ENCODE measurements around the gene HYKK. TPM values are rescaled to one million over a fixed set of nuclear protein-coding genes. Genes with fewer than 3 reads are reported as not detected.

Gene HYKK, protein sequence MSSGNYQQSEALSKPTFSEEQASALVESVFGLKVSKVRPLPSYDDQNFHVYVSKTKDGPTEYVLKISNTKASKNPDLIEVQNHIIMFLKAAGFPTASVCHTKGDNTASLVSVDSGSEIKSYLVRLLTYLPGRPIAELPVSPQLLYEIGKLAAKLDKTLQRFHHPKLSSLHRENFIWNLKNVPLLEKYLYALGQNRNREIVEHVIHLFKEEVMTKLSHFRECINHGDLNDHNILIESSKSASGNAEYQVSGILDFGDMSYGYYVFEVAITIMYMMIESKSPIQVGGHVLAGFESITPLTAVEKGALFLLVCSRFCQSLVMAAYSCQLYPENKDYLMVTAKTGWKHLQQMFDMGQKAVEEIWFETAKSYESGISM
- total RNA-seq (ENCODE audit: low replicate concordance) = 2.0 and 10.2 TPM in 2 replicates

DNA sequence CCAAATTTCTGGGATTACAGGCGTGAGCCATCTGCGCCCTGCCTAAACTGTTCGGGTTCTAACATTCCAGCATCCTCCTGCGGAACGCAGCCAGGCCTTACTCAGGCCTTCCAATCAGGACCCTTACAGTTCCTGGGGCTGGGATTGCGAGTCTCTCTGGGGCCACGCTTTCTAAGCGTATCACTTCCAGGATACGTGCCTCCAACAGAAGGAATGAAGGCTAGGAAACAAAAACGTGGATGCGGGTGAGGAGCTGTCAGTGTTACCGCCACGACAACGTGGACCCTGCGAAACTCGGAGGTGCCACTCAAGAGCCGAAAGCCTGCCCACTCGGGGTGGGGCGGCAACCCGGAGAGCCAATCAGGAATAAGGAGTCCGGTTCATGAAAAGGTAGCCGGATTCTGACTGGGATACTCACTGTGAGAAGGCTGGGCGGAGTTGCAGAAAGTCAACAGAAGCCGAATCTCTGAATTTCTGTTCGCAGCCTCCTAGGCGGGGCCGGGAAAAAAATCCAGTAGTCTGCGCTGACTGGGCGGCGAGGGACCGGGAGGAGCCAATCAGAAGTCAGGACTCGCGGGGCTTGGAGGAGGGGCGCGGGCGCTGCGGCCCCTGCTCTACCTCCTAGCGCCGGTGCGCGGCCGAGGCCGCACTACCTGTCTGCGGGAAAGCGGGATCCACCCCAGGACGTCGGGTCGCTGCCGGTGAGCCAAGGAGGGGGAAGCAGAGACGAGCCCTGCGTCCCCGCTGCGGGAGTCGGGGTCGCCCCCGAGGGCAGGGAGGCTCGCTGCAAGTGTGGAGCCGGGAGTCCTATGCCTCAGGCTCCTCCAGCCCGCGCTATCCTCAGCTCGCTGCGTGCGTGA, at the start of gene HYKK:
Gene HYKK, plus strand, starts transcription at position 607 of the 860 bp plus-strand sequence. CDS start 5,512 bp downstream, outside the sequence.
- H3K36me3 ChIP-seq = no peaks in the 10 kb centered on the region
- Mint-ChIP-seq H3K9me3 (peaks cover under 1% of the 10 kb centered on the region), H3K27me3 (ENCODE audit: insufficient read depth, low read depth) (peaks cover 11% of the 10 kb centered on the region), H3K4me1 (peaks cover 15% of the 10 kb centered on the region), H3K27ac (no peak within 1 kb of the TSS), H3K4me3 (peak within 1 kb of the TSS; percentile 88), H3K36me3 (peaks cover 3% of the 10 kb centered on the region)
- peak; percentile 66 for TF ChIP-seq EZH2 (IDR thresholded peaks at IDR 0.05)
- TF ChIP-seq EZH2phosphoT487 (IDR thresholded peaks at IDR 0.05) = no peak
- TF ChIP-seq, protein P1, sequence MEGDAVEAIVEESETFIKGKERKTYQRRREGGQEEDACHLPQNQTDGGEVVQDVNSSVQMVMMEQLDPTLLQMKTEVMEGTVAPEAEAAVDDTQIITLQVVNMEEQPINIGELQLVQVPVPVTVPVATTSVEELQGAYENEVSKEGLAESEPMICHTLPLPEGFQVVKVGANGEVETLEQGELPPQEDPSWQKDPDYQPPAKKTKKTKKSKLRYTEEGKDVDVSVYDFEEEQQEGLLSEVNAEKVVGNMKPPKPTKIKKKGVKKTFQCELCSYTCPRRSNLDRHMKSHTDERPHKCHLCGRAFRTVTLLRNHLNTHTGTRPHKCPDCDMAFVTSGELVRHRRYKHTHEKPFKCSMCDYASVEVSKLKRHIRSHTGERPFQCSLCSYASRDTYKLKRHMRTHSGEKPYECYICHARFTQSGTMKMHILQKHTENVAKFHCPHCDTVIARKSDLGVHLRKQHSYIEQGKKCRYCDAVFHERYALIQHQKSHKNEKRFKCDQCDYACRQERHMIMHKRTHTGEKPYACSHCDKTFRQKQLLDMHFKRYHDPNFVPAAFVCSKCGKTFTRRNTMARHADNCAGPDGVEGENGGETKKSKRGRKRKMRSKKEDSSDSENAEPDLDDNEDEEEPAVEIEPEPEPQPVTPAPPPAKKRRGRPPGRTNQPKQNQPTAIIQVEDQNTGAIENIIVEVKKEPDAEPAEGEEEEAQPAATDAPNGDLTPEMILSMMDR (IDR thresholded peaks at IDR 0.05) = peak; percentile 22
- H3F3A ChIP-seq (ENCODE audit: low read depth) = peaks cover 20% of the 10 kb centered on the region
- H3K9me3 ChIP-seq (ENCODE audit: low read depth) = no peaks in the 10 kb centered on the region
- H4K20me1 ChIP-seq (ENCODE audit: low read depth) = no peaks in the 10 kb centered on the region
- peak within 1 kb of the TSS; percentile 83 for H3K4me2 ChIP-seq
- H3K27ac ChIP-seq = no peak within 1 kb of the TSS
- H3K9ac ChIP-seq = no peak within 1 kb of the TSS
- peak; percentile 98 for DNase-seq (ENCODE audit: low spot score)
- H2AFZ ChIP-seq (replicated peaks) = peak within 1 kb of the TSS; percentile 90
- peak within 1 kb of the TSS; percentile 63 for H3K4me3 ChIP-seq
- H3K79me2 ChIP-seq (ENCODE audit: low read depth) = no peaks in the 10 kb centered on the region
- peaks cover 6% of the 10 kb centered on the region for H3K4me1 ChIP-seq
- peaks cover 32% of the 10 kb centered on the region for H3K27me3 ChIP-seq

DNA sequence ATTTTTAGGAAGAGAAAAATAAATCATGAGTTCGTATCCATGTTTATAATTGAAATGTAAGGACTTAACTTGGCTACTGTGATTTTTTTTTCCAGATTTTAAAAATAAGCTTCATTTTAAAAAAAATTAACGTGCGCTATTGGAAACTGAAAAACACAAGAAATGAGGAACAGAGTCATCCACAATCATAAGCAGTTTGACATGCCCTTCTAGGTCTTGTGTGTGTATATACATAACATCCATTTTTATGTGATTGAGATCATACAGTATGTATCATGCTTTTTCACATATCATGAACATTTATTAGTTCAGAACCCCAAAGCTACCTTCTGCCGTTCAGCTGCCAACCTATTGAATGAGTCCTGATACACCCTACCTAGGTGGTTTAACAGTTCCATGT, 46.6 kb upstream of the HYKK start:
- H3K27ac Mint-ChIP-seq = no peak overlapping the region
- Histone ChIP-seq H3K36me3 (peaks cover 21% of the 10 kb centered on the region), H3K4me1 (no peaks in the 10 kb centered on the region), H3K79me2 (ENCODE audit: low read depth) (peaks cover 81% of the 10 kb centered on the region), H3K4me2 (no peak overlapping the region), H3K27me3 (no peaks in the 10 kb centered on the region), H3K4me3 (no peak overlapping the region), H3K9me3 (ENCODE audit: low read depth) (no peaks in the 10 kb centered on the region), H3K27ac (no peak overlapping the region), H4K20me1 (ENCODE audit: low read depth) (peaks cover 72% of the 10 kb centered on the region), H3F3A (ENCODE audit: low read depth) (no peaks in the 10 kb centered on the region), H2AFZ (replicated peaks) (no peak overlapping the region), H3K9ac (peak overlapping the region; percentile 12)
- no peak for TF ChIP-seq EZH2phosphoT487 (IDR thresholded peaks at IDR 0.05)
- TF ChIP-seq EZH2 (IDR thresholded peaks at IDR 0.05) = no peak
- TF ChIP-seq, protein P1 (IDR thresholded peaks at IDR 0.05) = no peak
- no peak overlapping the region for H3K4me3 Mint-ChIP-seq
- H3K27me3 Mint-ChIP-seq (ENCODE audit: insufficient read depth, low read depth) = no peaks in the 10 kb centered on the region
- DNase-seq (ENCODE audit: low spot score) = no peak
- peaks cover 10% of the 10 kb centered on the region for H3K36me3 Mint-ChIP-seq
- H3K9me3 Mint-ChIP-seq = no peaks in the 10 kb centered on the region
- no peaks in the 10 kb centered on the region for H3K4me1 Mint-ChIP-seq

DNA sequence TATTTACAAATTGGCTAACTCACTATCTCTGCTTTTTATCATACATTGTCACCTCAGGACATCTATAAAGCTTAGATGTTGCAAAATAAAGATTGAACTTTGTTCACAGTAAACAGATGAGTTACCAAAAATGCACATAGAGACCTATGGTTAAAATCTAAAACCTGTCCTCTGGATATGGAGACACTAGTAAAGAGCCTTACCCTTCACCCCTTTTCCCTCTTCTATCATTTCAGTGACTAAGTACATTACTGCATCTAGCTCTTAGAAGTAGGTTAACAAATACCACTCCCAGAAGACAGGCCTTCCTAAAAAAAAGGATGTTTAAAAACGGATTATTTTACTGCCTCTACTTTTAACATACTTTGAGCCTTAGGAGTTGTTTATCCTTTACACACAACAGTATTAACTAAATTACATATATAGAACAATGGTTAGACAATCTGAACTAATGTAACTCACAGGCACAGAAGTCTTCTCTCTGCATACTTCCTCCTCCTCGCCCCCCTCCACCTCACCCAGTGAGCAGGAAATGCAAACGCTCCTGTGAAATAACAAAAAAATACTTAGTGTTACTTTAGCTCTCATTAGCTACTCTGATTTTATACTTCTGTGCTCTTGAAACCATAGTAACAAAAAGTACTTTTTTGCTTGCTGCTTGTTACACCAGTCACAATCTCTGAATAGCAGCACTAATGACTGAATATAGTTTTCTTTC, 46.0 kb upstream of the HYKK start:
- H3K9ac ChIP-seq = peak overlapping the region; percentile 12
- Mint-ChIP-seq H3K9me3 (no peaks in the 10 kb centered on the region), H3K36me3 (peaks cover 11% of the 10 kb centered on the region), H3K27me3 (ENCODE audit: insufficient read depth, low read depth) (no peaks in the 10 kb centered on the region), H3K4me3 (no peak overlapping the region), H3K4me1 (no peaks in the 10 kb centered on the region), H3K27ac (no peak overlapping the region)
- no peaks in the 10 kb centered on the region for H3K27me3 ChIP-seq
- H3K4me1 ChIP-seq = no peaks in the 10 kb centered on the region
- TF ChIP-seq, protein P1 (IDR thresholded peaks at IDR 0.05) = no peak
- no peak for TF ChIP-seq EZH2phosphoT487 (IDR thresholded peaks at IDR 0.05)
- no peak for TF ChIP-seq EZH2 (IDR thresholded peaks at IDR 0.05)
- H4K20me1 ChIP-seq (ENCODE audit: low read depth) = peaks cover 66% of the 10 kb centered on the region
- H3K4me3 ChIP-seq = no peak overlapping the region
- H3K79me2 ChIP-seq (ENCODE audit: low read depth) = peaks cover 75% of the 10 kb centered on the region
- no peak for DNase-seq (ENCODE audit: low spot score)
- no peak overlapping the region for H2AFZ ChIP-seq (replicated peaks)
- peaks cover 25% of the 10 kb centered on the region for H3K36me3 ChIP-seq
- no peak overlapping the region for H3K4me2 ChIP-seq
- no peaks in the 10 kb centered on the region for H3K9me3 ChIP-seq (ENCODE audit: low read depth)
- no peaks in the 10 kb centered on the region for H3F3A ChIP-seq (ENCODE audit: low read depth)
- H3K27ac ChIP-seq = no peak overlapping the region

All from neural progenitor cell (in vitro differentiated cells).